Ovary (tissue), 9 donors: Measurements from ENCODE around the gene PAX8. TPM values are rescaled to one million over a fixed set of nuclear protein-coding genes. Genes with fewer than 3 reads are reported as not detected.

Experiments used
- DNase-seq, 5 donors: peaks; one replicate each; pipeline ENCODE4 v3.0.0-alpha.2; 2019 to 2020
- H3K27ac ChIP-seq, 2 donors: fragments of 200-600 bp; one replicate each; pipeline versions ENCODE4 v1.5.1 to v1.8.0; 2019 to 2022
- H3K27me3 ChIP-seq: fragments of 200-600 bp; one replicate; pipeline ENCODE4 v1.8.0; 2022
- H3K36me3 ChIP-seq: fragments of 200-600 bp; sonication (generic); one replicate; pipeline ENCODE4 v1.5.1; 2019
- H3K4me1 ChIP-seq: one replicate; pipeline ENCODE4 v1.8.1; 2013; ENCODE audit warnings: mild to moderate bottlenecking, moderate library complexity; ENCODE audit not compliant: insufficient read depth
- H3K4me3 ChIP-seq: fragments of 200-600 bp; sonication (generic); one replicate; pipeline ENCODE4 v1.5.1; 2017
- H3K9me3 ChIP-seq, 2 donors: fragments of 200-600 bp in 1 of 2; sonication (generic) in 1 of 2; one replicate each; pipeline versions ENCODE4 v1.5.1 to v1.8.1; 2013 to 2019; ENCODE audit warnings: mild to moderate bottlenecking in 1 of 2, moderate library complexity in 1 of 2
- EP300 ChIP-seq: sonication (generic); formaldehyde crosslinking; IDR thresholded peaks from one replicate; pipeline ENCODE4 v1.6.1; 2017; ENCODE audit warnings: antibody characterized with exemption
- POLR2A ChIP-seq: fragments of 450-650 bp; IDR thresholded peaks from one replicate; pipeline ENCODE4 v1.6.1; 2017; ENCODE audit warnings: antibody characterized with exemption, mild to moderate bottlenecking, moderate library complexity
- WGBS, 3 donors: extraction: QIAGEN DNeasy Blood & Tissue Kit in 1 of 3; methylation state at CpG; one replicate each; pipeline versions ENCODE4 v1.1.5 to v1.1.7; 2013 to 2017; 5-methylcytosine and 5-hydroxymethylcytosine counted together
- intact Hi-C, 4 donors: fragments of 100-400 bp; cut with DNase I; formaldehyde crosslinking; loops; one replicate each; pipeline versions ENCODE4 v1.11.0 to v1.15.1; 2022 to 2023
- polyA plus RNA-seq, 2 donors: library from polyadenylated mRNA; stranded (reverse); fragments of 200-250 nt in 1 of 2; fragments of 350-450 nt in 1 of 2; fragmentation: Illumina TruSeq in 1 of 2; extraction: RNeasy Lipid Tissue Mini Kit (QIAGEN cat#74804) in 1 of 2; gene quantifications; one replicate each; pipeline ENCODE4 v1.2.3, GENCODE V29; 2013 to 2014
- total RNA-seq, 7 donors: library from RNA; depleted of rRNA in 2 of 7; stranded (reverse); fragments of >200 nt in 2 of 7; fragmentation: NEBNext Ultra II Directional in 3 of 7; extraction: Animal tissue kit (Norgen Biotek cat#: 25700) in 3 of 7; gene quantifications; one replicate each; pipeline versions ENCODE4 v1.1.0 to v1.2.4, GENCODE V29; 2016 to 2023
- TF ChIP-seq, protein P1 (sequence below), 3 donors: fragments of 450-650 bp in 2 of 3; fragments of 200-600 bp in 1 of 3; IDR thresholded peaks; one replicate each; pipeline versions ENCODE4 v1.5.1 to v1.8.0; 2016 to 2022; ENCODE audit warnings: antibody characterized with exemption in 3 of 3, mild to moderate bottlenecking in 1 of 3
- donor health status: DM: no; HTN: no; CAD: no; lungs with moderate emphysema.
- donor health status: DM: no; HTN: no; CAD: no.
- donor health status: Bipolar disorder and iron deficiency.
- donor health status: DM: yes; HTN: yes; CAD: no.
- donor health status: DM: no; HTN: no; CAD: no.
- donor health status: DM: yes; HTN: yes; CAD: no.

Gene PAX8
- total and polyA plus RNA-seq, 9 donors = 0.15 to 90.1 (median 9.6) TPM

DNA sequence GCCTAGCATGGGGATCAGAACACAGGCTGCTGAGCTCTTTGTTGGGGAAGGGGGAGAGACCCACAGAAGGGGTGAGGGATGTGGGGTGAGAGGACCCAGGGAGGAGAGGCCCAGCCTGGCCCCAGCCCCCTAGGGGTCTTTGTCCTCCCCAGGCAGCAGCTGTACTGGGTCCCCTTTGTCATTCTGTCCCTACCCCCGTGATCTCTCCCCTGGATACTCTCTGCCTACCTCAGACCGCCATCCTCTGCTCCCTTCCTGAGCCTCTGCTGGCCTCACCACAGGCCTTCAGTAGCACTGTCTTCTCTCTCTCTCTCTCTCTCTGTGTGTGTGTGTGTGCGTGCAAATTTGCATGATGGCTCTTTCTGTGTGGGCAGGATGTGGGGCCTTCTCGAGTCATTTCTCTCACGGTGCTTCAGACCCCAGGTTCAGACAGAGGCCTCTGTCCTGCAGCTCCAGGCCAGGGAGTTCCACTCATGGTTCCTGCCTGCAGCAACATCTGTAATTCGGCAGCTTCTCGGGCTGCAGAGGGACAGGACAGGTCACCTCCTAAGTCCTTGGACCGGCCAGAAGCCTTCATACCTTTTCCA, 103.6 kb downstream of the PAX8 start:
- Histone ChIP-seq H3K4me1 (no peaks in the 10 kb centered on the region), H3K36me3 (no peaks in the 10 kb centered on the region), H3K4me3 (no peak overlapping the region), H3K27ac (no peak overlapping the region), H3K27me3 (no peaks in the 10 kb centered on the region), H3K9me3 (no peaks in the 10 kb centered on the region)
- no peak for DNase-seq
- TF ChIP-seq, protein P1, sequence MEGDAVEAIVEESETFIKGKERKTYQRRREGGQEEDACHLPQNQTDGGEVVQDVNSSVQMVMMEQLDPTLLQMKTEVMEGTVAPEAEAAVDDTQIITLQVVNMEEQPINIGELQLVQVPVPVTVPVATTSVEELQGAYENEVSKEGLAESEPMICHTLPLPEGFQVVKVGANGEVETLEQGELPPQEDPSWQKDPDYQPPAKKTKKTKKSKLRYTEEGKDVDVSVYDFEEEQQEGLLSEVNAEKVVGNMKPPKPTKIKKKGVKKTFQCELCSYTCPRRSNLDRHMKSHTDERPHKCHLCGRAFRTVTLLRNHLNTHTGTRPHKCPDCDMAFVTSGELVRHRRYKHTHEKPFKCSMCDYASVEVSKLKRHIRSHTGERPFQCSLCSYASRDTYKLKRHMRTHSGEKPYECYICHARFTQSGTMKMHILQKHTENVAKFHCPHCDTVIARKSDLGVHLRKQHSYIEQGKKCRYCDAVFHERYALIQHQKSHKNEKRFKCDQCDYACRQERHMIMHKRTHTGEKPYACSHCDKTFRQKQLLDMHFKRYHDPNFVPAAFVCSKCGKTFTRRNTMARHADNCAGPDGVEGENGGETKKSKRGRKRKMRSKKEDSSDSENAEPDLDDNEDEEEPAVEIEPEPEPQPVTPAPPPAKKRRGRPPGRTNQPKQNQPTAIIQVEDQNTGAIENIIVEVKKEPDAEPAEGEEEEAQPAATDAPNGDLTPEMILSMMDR (IDR thresholded peaks at IDR 0.05) = no peak
- TF ChIP-seq POLR2A (no peak), EP300 (no peak)
- intact Hi-C loops = no loop called here
- 67 to 71% (median 71%) methylated on average over 8 of the region's 8 CpGs for WGBS, 3 donors

DNA sequence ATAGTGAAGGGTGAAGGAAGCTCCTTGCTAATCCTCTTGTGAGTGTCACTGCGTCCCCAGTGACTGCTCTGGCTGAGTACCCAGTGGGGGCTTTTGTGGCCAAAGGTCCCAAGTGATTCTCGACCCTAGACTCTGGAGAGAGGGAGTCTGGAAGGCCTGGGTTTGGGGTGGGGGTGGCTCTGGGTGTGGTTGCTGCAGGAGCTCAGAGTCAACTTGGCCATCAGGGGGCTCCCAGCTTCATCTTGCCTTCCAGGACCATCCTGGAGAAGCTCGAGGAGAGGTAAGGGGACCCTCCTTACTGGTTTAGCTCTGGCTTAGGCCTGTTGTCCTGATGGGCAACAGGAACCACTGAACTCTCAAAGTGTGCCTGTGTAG, 104.4 kb downstream of the PAX8 start:
- intact Hi-C loops = no loop called here
- Histone ChIP-seq H3K4me1 (no peaks in the 10 kb centered on the region), H3K9me3 (no peaks in the 10 kb centered on the region), H3K36me3 (no peaks in the 10 kb centered on the region), H3K27ac (no peak overlapping the region), H3K4me3 (no peak overlapping the region), H3K27me3 (no peaks in the 10 kb centered on the region)
- no peak for DNase-seq
- 71 to 86% (median 74%) methylated on average over 3 of the region's 3 CpGs for WGBS, 3 donors
- TF ChIP-seq EP300 (no peak), POLR2A (no peak)
- TF ChIP-seq, protein P1 (IDR thresholded peaks at IDR 0.05) = no peak

DNA sequence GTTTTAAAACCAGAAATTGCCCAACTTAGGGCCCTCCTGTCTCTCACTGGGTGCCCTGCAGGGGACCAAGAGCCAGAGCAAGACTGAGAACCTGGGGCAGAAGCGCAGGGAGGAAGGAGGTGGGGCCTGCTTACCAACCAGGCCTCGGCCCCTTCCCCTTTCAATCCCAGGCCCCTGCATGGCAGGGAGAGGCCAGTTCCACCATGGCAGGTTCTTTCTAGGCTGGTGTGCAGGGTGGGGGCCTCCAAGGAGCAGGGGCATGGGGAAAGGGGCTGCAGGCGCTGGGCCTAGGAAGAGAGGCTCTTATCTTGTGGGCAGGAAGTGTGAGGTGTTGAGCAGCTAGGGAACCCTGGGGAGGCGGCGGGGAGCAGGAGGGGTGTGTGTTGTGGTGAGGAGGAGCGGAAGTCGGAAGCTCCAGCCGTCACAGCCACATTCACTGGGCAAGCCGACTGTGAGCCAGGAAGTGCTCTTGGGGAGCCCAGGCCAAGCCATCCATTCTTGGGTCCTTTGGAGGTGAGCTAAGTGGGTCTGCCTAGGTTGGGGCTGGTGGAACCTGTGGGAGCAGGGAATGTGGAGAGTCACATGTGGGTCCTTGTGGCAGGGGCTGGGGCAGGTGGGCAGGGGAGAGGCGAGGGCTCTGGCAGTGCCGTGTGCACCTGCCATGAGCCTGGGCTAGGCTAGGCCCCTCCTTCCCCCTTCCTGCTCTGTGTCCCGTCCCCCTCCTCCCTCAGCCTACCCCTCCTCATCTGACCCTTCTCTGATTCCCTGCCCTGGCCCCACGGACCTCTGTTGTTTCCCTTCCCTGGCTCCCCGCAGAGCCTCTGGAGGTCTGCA, 105.0 kb downstream of the PAX8 start, which contains the start of gene PSD4:
PSD4 (plus strand) TSS at position 430 of the 834 bp plus-strand sequence. CDS start 8,486 bp downstream, outside the sequence.
- WGBS, 3 donors = 77 to 82% (median 80%) methylated on average over 14 of the region's 14 CpGs
- Histone ChIP-seq H3K27ac (no peak within 1 kb of the TSS), H3K36me3 (no peaks in the 10 kb centered on the region), H3K9me3 (no peaks in the 10 kb centered on the region), H3K4me1 (no peaks in the 10 kb centered on the region), H3K27me3 (no peaks in the 10 kb centered on the region), H3K4me3 (no peak within 1 kb of the TSS)
- DNase-seq = no peak
- TF ChIP-seq, protein P1 (IDR thresholded peaks at IDR 0.05) = no peak
- TF ChIP-seq EP300 (no peak), POLR2A (no peak)
- intact Hi-C loops = no loop called here

DNA sequence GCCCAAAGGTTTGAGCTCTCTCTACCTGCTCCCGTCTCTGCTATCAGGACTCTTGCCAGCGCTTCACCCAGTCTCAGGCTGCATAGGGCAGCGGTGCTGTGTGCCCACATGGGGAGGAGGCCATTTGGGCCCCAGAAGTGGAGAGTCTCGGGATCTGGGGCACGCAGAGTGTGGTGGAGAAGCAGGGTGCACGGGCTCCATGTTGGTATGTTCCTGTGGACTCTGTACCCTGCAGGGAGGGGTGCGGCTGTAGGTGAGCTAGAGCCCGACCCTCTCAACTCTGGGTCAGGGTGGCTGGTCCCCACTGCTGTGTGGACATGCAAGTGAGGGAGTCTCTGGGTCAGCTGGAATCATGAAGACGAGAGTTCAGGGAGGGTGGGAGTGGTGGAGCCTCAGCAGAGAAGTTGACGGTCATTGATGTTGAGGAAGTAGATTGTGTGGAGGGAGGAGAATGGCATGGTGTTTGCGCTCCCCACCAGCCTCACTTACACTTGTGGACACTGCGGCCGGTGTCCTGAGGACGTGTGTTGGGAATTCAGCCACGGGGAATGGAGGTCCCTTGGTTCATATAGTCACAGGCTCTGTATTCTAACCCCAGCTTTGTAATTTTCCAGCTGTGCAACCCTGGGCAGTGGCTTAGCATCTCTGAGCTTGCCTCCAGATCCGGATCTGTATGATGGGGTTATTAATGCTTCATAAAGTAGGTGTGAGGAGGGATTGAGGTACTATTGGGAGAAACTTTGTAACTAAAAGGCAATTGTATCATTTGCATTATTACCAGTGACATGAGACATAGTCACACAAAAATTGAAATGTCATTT, 105.8 kb downstream of the PAX8 start:
- Histone ChIP-seq H3K4me3 (no peak overlapping the region), H3K9me3 (no peaks in the 10 kb centered on the region), H3K27me3 (no peaks in the 10 kb centered on the region), H3K36me3 (no peaks in the 10 kb centered on the region), H3K27ac (no peak overlapping the region), H3K4me1 (no peaks in the 10 kb centered on the region)
- TF ChIP-seq EP300 = no peak
- TF ChIP-seq, protein P1 (IDR thresholded peaks at IDR 0.05) = no peak
- no peak for TF ChIP-seq POLR2A
- no peak for DNase-seq
- intact Hi-C loops = no loop called here
- WGBS, 3 donors = 89 to 90% (median 89%) methylated on average over 16 of the region's 16 CpGs
